CD14-positive monocyte (primary cell): ENCODE measurements around the gene DNMBP. TPM values are rescaled to one million over a fixed set of nuclear protein-coding genes. Genes with fewer than 3 reads are reported as not detected.

Experiments
- DNase-seq, 3 donors: peaks; one replicate each; pipeline ENCODE4 v3.0.0-alpha.2; 2011 to 2022
- H2AFZ ChIP-seq: 2 replicates; pipeline ENCODE4 v1.6.0; 2012; ENCODE audit warnings: mild to moderate bottlenecking, low read depth, low read length, inconsistent platforms; ENCODE audit not compliant: insufficient read depth, poor library complexity, severe bottlenecking
- H3K27ac ChIP-seq, 2 donors: 1 replicate in 1 of 2; 2 replicates in 1 of 2; pipeline ENCODE4 v1.5.1; 2012 to 2013; ENCODE audit warnings: low read length in 2 of 2, control low read depth in 1 of 2, inconsistent platforms in 1 of 2, low read depth in 1 of 2, mild to moderate bottlenecking in 1 of 2
- H3K27me3 ChIP-seq, 2 donors: one replicate each; pipeline versions ENCODE4 v1.6.0 to v1.6.1; 2011 to 2013; ENCODE audit warnings: low read length in 2 of 2; ENCODE audit not compliant: control insufficient read depth in 2 of 2, insufficient read depth in 2 of 2
- H3K36me3 ChIP-seq, 2 donors: replicated peaks in 1 of 2; 1 replicate in 1 of 2; 2 replicates in 1 of 2; pipeline versions ENCODE4 v1.5.1 to v1.6.1; 2012 to 2013; ENCODE audit warnings: low read length in 2 of 2, control low read depth in 1 of 2, inconsistent platforms in 1 of 2, mild to moderate bottlenecking in 1 of 2; ENCODE audit not compliant: insufficient read depth in 2 of 2, control insufficient read depth in 1 of 2
- H3K4me1 ChIP-seq, 2 donors: 1 replicate in 1 of 2; 2 replicates in 1 of 2; pipeline versions ENCODE4 v1.5.1 to v1.6.1; 2012 to 2013; ENCODE audit warnings: low read length in 2 of 2, control low read depth in 1 of 2, inconsistent platforms in 1 of 2, mild to moderate bottlenecking in 1 of 2, moderate library complexity in 1 of 2; ENCODE audit not compliant: insufficient read depth in 2 of 2, control insufficient read depth in 1 of 2
- H3K4me2 ChIP-seq: replicated peaks from 2 replicates; pipeline ENCODE3; 2012; ENCODE audit warnings: low read length, moderate library complexity, mild to moderate bottlenecking; ENCODE audit not compliant: poor library complexity, severe bottlenecking; ENCODE audit errors: extremely low read depth
- H3K4me3 ChIP-seq, 3 experiments: fragments of 200-600 bp in 1 of 3; sonication (generic) in 1 of 3; replicated peaks in 1 of 3; 1 replicate in 2 of 3; 2 replicates in 1 of 3; pipeline ENCODE4 v1.5.1; 2011 to 2013; ENCODE audit warnings: low read length in 3 of 3, mild to moderate bottlenecking in 3 of 3, control low read depth in 2 of 3, low read depth in 2 of 3, inconsistent platforms in 1 of 3, moderate library complexity in 1 of 3
- H3K79me2 ChIP-seq: 2 replicates; pipeline ENCODE4 v1.6.0; 2012; ENCODE audit warnings: mild to moderate bottlenecking, control low read depth, inconsistent platforms, low read length, moderate library complexity; ENCODE audit not compliant: insufficient read depth
- H3K9ac ChIP-seq: 2 replicates; pipeline ENCODE4 v1.6.0; 2017; ENCODE audit warnings: low read length, mild to moderate bottlenecking; ENCODE audit not compliant: insufficient read depth, poor library complexity, severe bottlenecking
- H3K9me3 ChIP-seq, 2 donors: replicated peaks in 1 of 2; 1 replicate in 1 of 2; 2 replicates in 1 of 2; pipeline versions ENCODE4 v1.5.1 to v1.6.1; 2012 to 2013; ENCODE audit warnings: low read length in 2 of 2, control low read depth in 1 of 2; ENCODE audit not compliant: control insufficient read depth in 1 of 2, insufficient read depth in 1 of 2
- H4K20me1 ChIP-seq: 2 replicates; pipeline ENCODE4 v1.6.0; 2012; ENCODE audit warnings: mild to moderate bottlenecking, low read length, control low read depth, moderate library complexity; ENCODE audit not compliant: insufficient read depth
- H3K27ac Mint-ChIP-seq, 7 donors: one replicate each; pipeline ENCODE4 v1.8.0; 2020; ENCODE audit warnings: mild to moderate bottlenecking in 7 of 7, mixed read lengths in 7 of 7, moderate library complexity in 6 of 7, inconsistent platforms in 2 of 7
- H3K27me3 Mint-ChIP-seq, 3 donors: one replicate each; pipeline ENCODE4 v1.8.0; 2021 to 2022; ENCODE audit warnings: low read depth in 3 of 3, mild to moderate bottlenecking in 3 of 3, mixed read lengths in 3 of 3, moderate library complexity in 3 of 3, inconsistent platforms in 1 of 3
- H3K36me3 Mint-ChIP-seq, 2 donors: one replicate each; pipeline ENCODE4 v1.8.0; 2020; ENCODE audit warnings: mixed read lengths in 2 of 2, inconsistent platforms in 1 of 2, mild to moderate bottlenecking in 1 of 2
- H3K4me1 Mint-ChIP-seq: one replicate; pipeline ENCODE4 v1.8.0; 2020; ENCODE audit warnings: mild to moderate bottlenecking, mixed read lengths
- H3K4me3 Mint-ChIP-seq, 2 donors: one replicate each; pipeline ENCODE4 v1.8.0; 2020; ENCODE audit warnings: mild to moderate bottlenecking in 2 of 2, mixed read lengths in 2 of 2, moderate library complexity in 1 of 2
- H3K9me3 Mint-ChIP-seq, 7 donors: one replicate each; pipeline ENCODE4 v1.8.0; 2020 to 2022; ENCODE audit warnings: mixed read lengths in 7 of 7, mild to moderate bottlenecking in 6 of 7, moderate library complexity in 6 of 7, inconsistent platforms in 2 of 7
- CTCF ChIP-seq: fragments of 200-600 bp; IDR thresholded peaks from one replicate; pipeline ENCODE4 v1.8.0; 2022; ENCODE audit warnings: antibody characterized with exemption, mild to moderate bottlenecking
- WGBS: methylation state at CpG from one replicate; pipeline ENCODE4 v1.1.5; 2013; ENCODE audit warnings: missing lambda C conversion rate; ENCODE audit not compliant: insufficient coverage; 5-methylcytosine and 5-hydroxymethylcytosine counted together
- intact Hi-C, 2 donors: fragments of 100-400 bp; cut with micrococcal nuclease; formaldehyde crosslinking; loops; one replicate each; pipeline versions ENCODE4 v1.15.0 to v1.15.1; 2023
- polyA plus RNA-seq, 3 donors: library from polyadenylated mRNA; depleted of rRNA in 1 of 3; unstranded in 2 of 3; stranded (reverse) in 1 of 3; fragments of 300-500 nt in 2 of 3; fragments of >200 nt in 1 of 3; fragmentation: Illumina TruSeq in 2 of 3; gene quantifications; 1 replicate in 2 of 3; 2 replicates in 1 of 3; pipeline ENCODE4 v1.2.3, GENCODE V29; 2012 to 2021

Gene DNMBP
- polyA plus RNA-seq, 3 donors: 0.83 to 10.3 (median 1.2) TPM

GRCh38 chr10:99982728-99983127 lies 27.0 kb downstream of the DNMBP start:
- H3K4me3 ChIP-seq: peak overlapping the region in 1 of 3 experiments; percentile 43
- H3K36me3 ChIP-seq: no peaks in the 10 kb centered on the region
- no peak for TF ChIP-seq CTCF
- no peaks in the 10 kb centered on the region for H4K20me1 ChIP-seq
- H3K27me3 ChIP-seq: no peaks in the 10 kb centered on the region
- DNase-seq: no peak
- Mint-ChIP-seq H3K27me3 (peaks cover 0 to 6% (median 3%) of the 10 kb centered on the region in 3 donors), H3K4me3 (no peak overlapping the region), H3K36me3 (peaks cover 5 to 7% of the 10 kb centered on the region in 2 donors), H3K9me3 (no peaks in the 10 kb centered on the region), H3K4me1 (peaks cover 40% of the 10 kb centered on the region), H3K27ac (peak overlapping the region; percentile 12 to 90 (median 84))
- peak overlapping the region; percentile 48 for H3K4me2 ChIP-seq
- intact Hi-C loops: no loop called here
- no CpG with 5 or more reads among the region's 5 CpGs for WGBS
- H2AFZ ChIP-seq: no peak overlapping the region
- peaks cover 14% of the 10 kb centered on the region for H3K79me2 ChIP-seq
- no peaks in the 10 kb centered on the region for H3K9me3 ChIP-seq
- peaks cover 38 to 40% of the 10 kb centered on the region in 2 donors for H3K4me1 ChIP-seq
- H3K27ac ChIP-seq: peak overlapping the region; percentile 50 to 76
- H3K9ac ChIP-seq: peak overlapping the region; percentile 29

GRCh38 chr10:99981581-99982199 lies 28.1 kb downstream of the DNMBP start:
- WGBS: 0% methylated on average over 1 of the region's 6 CpGs
- peak overlapping the region in 1 of 3 experiments; percentile 32 for H3K4me3 ChIP-seq
- peaks cover 11% of the 10 kb centered on the region for H3K79me2 ChIP-seq
- peaks cover 46% of the 10 kb centered on the region for H3K4me1 Mint-ChIP-seq
- H3K4me2 ChIP-seq: peak overlapping the region; percentile 7
- no peaks in the 10 kb centered on the region for H3K9me3 Mint-ChIP-seq
- H3K27me3 ChIP-seq: no peaks in the 10 kb centered on the region
- peak overlapping the region; percentile 87 to 94 (median 93) for H3K27ac Mint-ChIP-seq
- H2AFZ ChIP-seq: peak overlapping the region; percentile 63
- DNase-seq: peak; percentile 58 to 72 (median 65)
- H4K20me1 ChIP-seq: no peaks in the 10 kb centered on the region
- H3K4me3 Mint-ChIP-seq: peak overlapping the region; percentile 57 to 77
- H3K36me3 ChIP-seq: no peaks in the 10 kb centered on the region
- H3K27me3 Mint-ChIP-seq: peaks cover 0 to 6% (median 0%) of the 10 kb centered on the region in 3 donors
- no peak overlapping the region for H3K9ac ChIP-seq
- no peaks in the 10 kb centered on the region for H3K9me3 ChIP-seq
- peaks cover 5 to 7% of the 10 kb centered on the region in 2 donors for H3K36me3 Mint-ChIP-seq
- H3K4me1 ChIP-seq: peaks cover 45 to 47% of the 10 kb centered on the region in 2 donors
- intact Hi-C loops: no loop called here
- no peak for TF ChIP-seq CTCF
- peak overlapping the region; percentile 50 to 80 for H3K27ac ChIP-seq
